GM19239 (cell line): Measurements from ENCODE around the gene XPR1.

Experiments
- DNase-seq: peaks from one replicate; pipeline ENCODE4 v3.0.0; 2011; ENCODE audit warnings: low spot score; ENCODE audit not compliant: insufficient read length
- FAIRE-seq: peaks from 2 replicates; lab custom pipeline; 2011; peaks lifted over from hg19 to GRCh38; lab: Jason Lieb, UNC

Gene XPR1

GRCh38 chr1:180614730-180615129 is 17.1 kb upstream of the XPR1 start:
- FAIRE-seq = no peak
- DNase-seq = no peak

GRCh38 chr1:180615493-180616290 is 16.1 kb upstream of the XPR1 start:
- DNase-seq = no peak

GRCh38 chr1:180616439-180616838 is 15.4 kb upstream of the XPR1 start:
- no peak for FAIRE-seq

More at GRCh38 chr1:180615493-180616290, 16.1 kb upstream of the XPR1 start:
- no peak for FAIRE-seq

GRCh38 chr1:180617774-180618395 is 13.9 kb upstream of the XPR1 start:
- FAIRE-seq (no peak), DNase-seq (no peak)

More at GRCh38 chr1:180616439-180616838, 15.4 kb upstream of the XPR1 start:
- DNase-seq = no peak

- FAIRE-seq (no peak), DNase-seq (no peak)
Measured at GRCh38 chr1:180620581-180620980, 11.2 kb upstream of the XPR1 start.

- no peak for FAIRE-seq
- DNase-seq = no peak
Measured at GRCh38 chr1:180622658-180623508, 8.9 kb upstream of the XPR1 start.

- no peak for FAIRE-seq
- DNase-seq = no peak
Measured at GRCh38 chr1:180623579-180624347, 8.1 kb upstream of the XPR1 start.

- FAIRE-seq (no peak), DNase-seq (no peak)
Measured at GRCh38 chr1:180626711-180627110, 5.1 kb upstream of the XPR1 start.

GRCh38 chr1:180627411-180627810 is 4.4 kb upstream of the XPR1 start:
- FAIRE-seq = no peak
- no peak for DNase-seq

GRCh38 chr1:180628646-180629045 is 3.2 kb upstream of the XPR1 start:
- no peak for FAIRE-seq
- DNase-seq = no peak

GRCh38 chr1:180630408-180631193 is 1.2 kb upstream of the XPR1 start:
- DNase-seq = no peak
- FAIRE-seq = peak; percentile 63

- DNase-seq (no peak), FAIRE-seq (no peak)
Measured at GRCh38 chr1:180631194-180631765, 542 bp upstream of the XPR1 start.

- DNase-seq (peak; percentile 25), FAIRE-seq (peak; percentile 65)
Measured at GRCh38 chr1:180632326-180633056, 669 bp downstream of the XPR1 start.

GRCh38 chr1:180633057-180634056 is 1.5 kb downstream of the XPR1 start:
- FAIRE-seq (peak; percentile 44), DNase-seq (no peak)

GRCh38 chr1:180636138-180636537 is 4.3 kb downstream of the XPR1 start:
- DNase-seq = no peak
- no peak for FAIRE-seq

- DNase-seq (no peak), FAIRE-seq (no peak)
Measured at GRCh38 chr1:180639871-180640270, 8.0 kb downstream of the XPR1 start.

- no peak for DNase-seq
- FAIRE-seq = no peak
Measured at GRCh38 chr1:180640531-180640949, 8.7 kb downstream of the XPR1 start.
